OCI-LY3 (cell line): ENCODE results near the gene MFSD6.

ENCODE experiments used
- CTCF ChIP-seq: fragments of 200-600, 300-600 bp; sonication (generic); IDR thresholded peaks from 2 replicates; pipeline ENCODE4 v1.5.1; 2014; ENCODE audit warnings: antibody characterized with exemption, low read length, low read depth
- EZH2phosphoT487 ChIP-seq: fragments of 200-600 bp; shearing (Covaris generic); IDR thresholded peaks from 2 replicates; pipeline ENCODE4 v1.6.1; 2018; ENCODE audit warnings: antibody characterized with exemption, mixed run types, low read depth

- no peak for TF ChIP-seq CTCF
- TF ChIP-seq EZH2phosphoT487 = no peak
Measured at GRCh38 chr2:190410166-190410565, 2.0 kb downstream of the MFSD6 start.
